SK-N-SH (cell line): ENCODE results near the gene PPP1R1C.

Experiments
- EP300 ChIP-seq, 2 experiments: IDR thresholded peaks; 2 replicates each; pipeline versions ENCODE4 v1.4.0 to v1.6.1; 2012; ENCODE audit warnings: borderline replicate concordance in 1 of 2, low read depth in 1 of 2, low read length in 1 of 2
- FOXM1 ChIP-seq: IDR thresholded peaks from 2 replicates; pipeline ENCODE4 v1.4.0; 2012; ENCODE audit warnings: low read depth, mild to moderate bottlenecking
- MXI1 ChIP-seq: IDR thresholded peaks from 2 replicates; pipeline ENCODE4 v1.6.1; 2012; ENCODE audit warnings: mild to moderate bottlenecking, low read depth, low read length, improper control_type of control experiment
- TAF1 ChIP-seq: IDR thresholded peaks from 2 replicates; pipeline ENCODE4 v1.6.1; 2012; ENCODE audit warnings: low read depth, mild to moderate bottlenecking, low read length, moderate library complexity, borderline replicate concordance
- YY1 ChIP-seq: IDR thresholded peaks from 2 replicates; pipeline ENCODE4 v1.4.0; 2012; ENCODE audit warnings: low read depth, mild to moderate bottlenecking
- TF ChIP-seq, protein P1 (sequence below): fragments of 200-600 bp; sonication (generic); IDR thresholded peaks from 2 replicates; pipeline ENCODE4 v1.6.1; 2017; ENCODE audit warnings: antibody characterized with exemption, mild to moderate bottlenecking, moderate library complexity
- TF ChIP-seq, protein P2 (sequence below): fragments of 150-350 bp; IDR thresholded peaks from 2 replicates; pipeline ENCODE4 v1.6.1; 2017; ENCODE audit warnings: antibody characterized with exemption, low read length, low read depth, borderline replicate concordance

GRCh38 chr2:182006595-182007341, 21.1 kb downstream of the PPP1R1C start:
- TF ChIP-seq, protein P1, sequence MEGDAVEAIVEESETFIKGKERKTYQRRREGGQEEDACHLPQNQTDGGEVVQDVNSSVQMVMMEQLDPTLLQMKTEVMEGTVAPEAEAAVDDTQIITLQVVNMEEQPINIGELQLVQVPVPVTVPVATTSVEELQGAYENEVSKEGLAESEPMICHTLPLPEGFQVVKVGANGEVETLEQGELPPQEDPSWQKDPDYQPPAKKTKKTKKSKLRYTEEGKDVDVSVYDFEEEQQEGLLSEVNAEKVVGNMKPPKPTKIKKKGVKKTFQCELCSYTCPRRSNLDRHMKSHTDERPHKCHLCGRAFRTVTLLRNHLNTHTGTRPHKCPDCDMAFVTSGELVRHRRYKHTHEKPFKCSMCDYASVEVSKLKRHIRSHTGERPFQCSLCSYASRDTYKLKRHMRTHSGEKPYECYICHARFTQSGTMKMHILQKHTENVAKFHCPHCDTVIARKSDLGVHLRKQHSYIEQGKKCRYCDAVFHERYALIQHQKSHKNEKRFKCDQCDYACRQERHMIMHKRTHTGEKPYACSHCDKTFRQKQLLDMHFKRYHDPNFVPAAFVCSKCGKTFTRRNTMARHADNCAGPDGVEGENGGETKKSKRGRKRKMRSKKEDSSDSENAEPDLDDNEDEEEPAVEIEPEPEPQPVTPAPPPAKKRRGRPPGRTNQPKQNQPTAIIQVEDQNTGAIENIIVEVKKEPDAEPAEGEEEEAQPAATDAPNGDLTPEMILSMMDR: no peak
- TF ChIP-seq FOXM1 (no peak), EP300 (IDR thresholded peaks at IDR 0.05; ENCODE audit: borderline replicate concordance in 1 of 2, low read depth in 1 of 2, low read length in 1 of 2) (no peak), YY1 (no peak), TAF1 (no peak), MXI1 (no peak)
- TF ChIP-seq, protein P2, sequence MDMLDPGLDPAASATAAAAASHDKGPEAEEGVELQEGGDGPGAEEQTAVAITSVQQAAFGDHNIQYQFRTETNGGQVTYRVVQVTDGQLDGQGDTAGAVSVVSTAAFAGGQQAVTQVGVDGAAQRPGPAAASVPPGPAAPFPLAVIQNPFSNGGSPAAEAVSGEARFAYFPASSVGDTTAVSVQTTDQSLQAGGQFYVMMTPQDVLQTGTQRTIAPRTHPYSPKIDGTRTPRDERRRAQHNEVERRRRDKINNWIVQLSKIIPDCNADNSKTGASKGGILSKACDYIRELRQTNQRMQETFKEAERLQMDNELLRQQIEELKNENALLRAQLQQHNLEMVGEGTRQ: no peak
